Stimulated activated CD4-positive, alpha-beta T cell treated with anti-CD3 and anti-CD28 coated beads, Interleukin-2, amount 100 ng/mL, for 24 hours (primary cell): ENCODE measurements around the gene ZNF10.

ENCODE experiments used
- DNase-seq, 2 donors: peaks; one replicate each; pipeline ENCODE4 v3.0.0-alpha.2; 2020

ZNF10 gene

DNA sequence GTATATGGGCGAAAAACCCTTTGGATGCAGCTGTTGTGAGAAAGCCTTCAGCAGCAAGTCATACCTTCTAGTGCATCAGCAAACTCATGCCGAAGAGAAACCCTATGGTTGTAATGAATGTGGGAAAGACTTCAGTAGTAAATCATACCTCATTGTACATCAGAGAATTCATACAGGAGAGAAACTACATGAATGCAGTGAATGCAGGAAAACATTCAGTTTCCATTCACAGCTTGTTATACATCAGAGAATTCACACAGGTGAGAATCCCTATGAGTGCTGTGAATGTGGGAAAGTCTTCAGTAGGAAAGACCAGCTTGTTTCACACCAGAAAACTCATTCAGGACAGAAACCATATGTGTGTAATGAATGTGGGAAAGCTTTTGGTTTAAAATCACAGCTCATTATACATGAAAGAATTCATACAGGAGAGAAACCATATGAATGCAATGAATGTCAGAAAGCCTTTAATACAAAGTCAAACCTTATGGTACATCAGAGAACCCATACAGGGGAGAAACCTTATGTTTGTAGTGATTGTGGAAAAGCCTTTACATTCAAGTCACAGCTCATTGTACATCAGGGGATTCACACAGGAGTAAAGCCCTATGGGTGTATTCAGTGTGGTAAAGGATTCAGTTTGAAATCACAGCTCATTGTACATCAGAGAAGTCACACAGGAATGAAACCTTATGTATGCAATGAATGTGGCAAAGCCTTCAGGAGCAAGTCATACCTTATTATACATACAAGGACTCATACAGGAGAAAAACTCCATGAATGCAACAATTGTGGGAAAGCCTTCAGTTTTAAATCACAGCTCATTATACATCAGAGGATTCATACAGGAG, 72.3 kb downstream of the ZNF10 start:
- DNase-seq: no peak

DNA sequence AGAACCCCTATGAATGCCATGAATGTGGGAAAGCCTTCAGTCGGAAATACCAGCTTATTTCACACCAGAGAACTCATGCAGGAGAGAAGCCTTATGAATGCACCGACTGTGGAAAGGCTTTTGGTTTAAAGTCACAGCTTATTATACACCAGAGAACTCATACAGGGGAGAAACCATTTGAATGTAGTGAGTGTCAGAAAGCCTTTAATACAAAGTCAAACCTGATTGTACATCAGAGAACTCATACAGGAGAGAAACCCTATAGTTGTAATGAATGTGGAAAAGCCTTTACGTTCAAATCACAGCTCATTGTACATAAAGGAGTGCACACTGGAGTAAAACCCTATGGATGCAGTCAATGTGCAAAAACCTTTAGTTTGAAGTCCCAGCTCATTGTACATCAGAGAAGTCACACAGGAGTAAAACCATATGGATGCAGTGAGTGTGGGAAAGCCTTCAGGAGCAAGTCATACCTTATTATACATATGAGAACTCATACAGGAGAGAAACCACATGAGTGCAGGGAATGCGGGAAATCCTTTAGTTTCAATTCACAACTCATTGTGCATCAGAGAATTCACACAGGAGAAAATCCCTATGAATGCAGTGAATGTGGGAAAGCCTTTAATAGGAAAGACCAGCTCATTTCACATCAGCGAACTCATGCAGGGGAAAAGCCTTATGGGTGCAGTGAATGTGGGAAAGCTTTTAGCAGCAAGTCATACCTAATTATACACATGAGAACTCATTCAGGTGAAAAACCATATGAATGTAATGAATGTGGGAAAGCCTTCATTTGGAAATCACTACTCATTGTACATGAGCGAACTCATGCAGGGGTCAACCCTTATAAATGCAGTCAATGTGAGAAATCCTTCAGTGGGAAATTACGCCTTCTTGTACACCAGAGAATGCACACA, 73.2 kb downstream of the ZNF10 start:
- DNase-seq: no peak

DNA sequence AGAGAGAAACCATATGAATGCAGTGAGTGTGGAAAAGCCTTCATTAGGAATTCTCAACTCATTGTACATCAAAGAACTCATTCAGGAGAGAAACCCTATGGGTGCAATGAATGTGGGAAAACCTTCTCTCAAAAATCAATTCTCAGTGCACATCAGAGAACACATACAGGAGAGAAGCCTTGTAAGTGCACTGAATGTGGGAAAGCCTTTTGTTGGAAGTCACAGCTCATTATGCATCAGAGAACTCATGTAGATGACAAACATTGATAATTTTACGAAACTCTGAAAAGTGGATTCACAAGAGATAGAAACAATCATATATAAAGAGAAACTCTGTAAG, 73.8 kb downstream of the ZNF10 start:
- no peak for DNase-seq

DNA sequence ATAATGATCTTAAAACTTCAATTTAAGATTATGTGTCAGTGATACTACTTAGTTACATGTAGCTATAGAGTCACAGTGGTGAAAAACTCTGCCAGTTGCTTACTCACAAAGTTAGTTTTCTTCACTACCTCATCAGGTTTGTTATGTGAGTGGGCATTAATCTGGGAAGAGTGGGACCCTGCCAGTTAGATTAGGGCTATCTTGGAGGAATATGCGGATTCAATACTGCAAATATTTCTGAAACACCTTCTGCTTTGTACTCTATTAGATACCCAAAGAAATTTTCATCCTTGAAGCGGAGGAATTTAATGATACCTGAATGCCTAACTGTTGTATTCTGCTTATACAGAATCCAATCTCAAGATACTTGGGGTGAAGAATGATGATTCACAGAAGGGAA, 76.0 kb downstream of the ZNF10 start:
- no peak for DNase-seq
